Lower lobe of right lung (tissue), 2 donors: Measurements from ENCODE around the gene RAC3. TPM values are rescaled to one million over a fixed set of nuclear protein-coding genes. Genes with fewer than 3 reads are reported as not detected.

ENCODE experiments used
- ATAC-seq, 2 donors: fragments of 200-7000 bp; cut with Tn5 transposase; one replicate each; pipeline ENCODE4 v1.9.1; 2020 to 2022; ENCODE audit warnings: mild to moderate bottlenecking in 2 of 2, moderate library complexity in 2 of 2
- DNase-seq: peaks from one replicate; pipeline ENCODE4 v3.0.0-alpha.2; 2020
- H3K27ac ChIP-seq: fragments of 200-600 bp; one replicate; pipeline ENCODE4 v1.8.0; 2022
- H3K27me3 ChIP-seq: fragments of 200-600 bp; one replicate; pipeline ENCODE4 v1.8.0; 2022; ENCODE audit warnings: low read depth
- H3K36me3 ChIP-seq: fragments of 200-600 bp; one replicate; pipeline ENCODE4 v1.8.0; 2022; ENCODE audit warnings: mild to moderate bottlenecking
- H3K4me1 ChIP-seq: fragments of 200-600 bp; one replicate; pipeline ENCODE4 v1.8.0; 2022
- H3K4me3 ChIP-seq: fragments of 200-600 bp; one replicate; pipeline ENCODE4 v1.8.0; 2022; ENCODE audit warnings: mild to moderate bottlenecking
- H3K9me3 ChIP-seq: fragments of 200-600 bp; one replicate; pipeline ENCODE4 v1.8.0; 2022
- intact Hi-C: fragments of 100-400 bp; cut with DNase I; formaldehyde crosslinking; loops from one replicate; pipeline ENCODE4 v1.11.0; 2022
- total RNA-seq: library from RNA; stranded (reverse); fragmentation: NEBNext Ultra II Directional; extraction: Animal tissue kit (Norgen Biotek cat#: 25700); gene quantifications from one replicate; pipeline ENCODE4 v1.2.1, GENCODE V29; 2021
- TF ChIP-seq, protein P1 (sequence below): fragments of 200-600 bp; IDR thresholded peaks from one replicate; pipeline ENCODE4 v1.8.0; 2022; ENCODE audit warnings: antibody characterized with exemption, mild to moderate bottlenecking
- donor health status: DM: no; HTN: yes; CAD: no; lungs with severe emphysema.

RAC3 gene
- total RNA-seq, 1 donor from 2014 or later = 2.8 TPM

DNA sequence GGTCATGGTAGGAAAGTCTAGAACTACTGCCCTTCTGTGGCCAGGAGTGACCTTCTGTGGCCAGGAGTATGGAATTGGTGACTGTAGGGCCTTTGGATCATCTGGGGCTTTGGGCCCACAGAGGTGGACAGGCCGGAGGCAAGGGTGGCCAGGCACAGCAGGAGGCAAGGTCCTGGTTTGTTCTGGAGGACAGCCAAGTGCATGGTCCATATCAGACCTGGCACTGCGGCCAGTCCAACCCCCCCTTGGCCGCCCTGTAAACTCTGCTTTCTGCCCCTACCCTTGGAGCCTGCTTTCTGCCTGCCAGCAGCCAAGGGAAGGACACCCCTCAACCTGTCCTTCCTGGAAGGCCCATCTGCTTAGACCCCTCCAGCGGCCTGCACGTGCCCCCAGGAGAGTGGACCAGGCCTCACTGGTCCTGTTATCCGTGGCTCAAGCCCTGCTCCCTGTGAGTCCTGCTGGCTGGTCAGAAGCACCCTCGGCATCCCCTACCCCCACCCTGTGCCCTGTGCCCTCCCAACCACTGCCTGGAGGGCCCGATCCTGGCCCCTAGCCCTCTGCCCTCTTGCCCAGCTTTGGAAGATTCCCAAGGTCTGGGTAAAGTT lies 8.3 kb downstream of the RAC3 start:
- Histone ChIP-seq H3K9me3 (no peaks in the 10 kb centered on the region), H3K36me3 (no peaks in the 10 kb centered on the region), H3K27me3 (no peaks in the 10 kb centered on the region), H3K4me1 (peaks cover 27% of the 10 kb centered on the region), H3K27ac (no peak overlapping the region), H3K4me3 (no peak overlapping the region)
- no peak for DNase-seq
- ATAC-seq = no peak
- TF ChIP-seq, protein P1, sequence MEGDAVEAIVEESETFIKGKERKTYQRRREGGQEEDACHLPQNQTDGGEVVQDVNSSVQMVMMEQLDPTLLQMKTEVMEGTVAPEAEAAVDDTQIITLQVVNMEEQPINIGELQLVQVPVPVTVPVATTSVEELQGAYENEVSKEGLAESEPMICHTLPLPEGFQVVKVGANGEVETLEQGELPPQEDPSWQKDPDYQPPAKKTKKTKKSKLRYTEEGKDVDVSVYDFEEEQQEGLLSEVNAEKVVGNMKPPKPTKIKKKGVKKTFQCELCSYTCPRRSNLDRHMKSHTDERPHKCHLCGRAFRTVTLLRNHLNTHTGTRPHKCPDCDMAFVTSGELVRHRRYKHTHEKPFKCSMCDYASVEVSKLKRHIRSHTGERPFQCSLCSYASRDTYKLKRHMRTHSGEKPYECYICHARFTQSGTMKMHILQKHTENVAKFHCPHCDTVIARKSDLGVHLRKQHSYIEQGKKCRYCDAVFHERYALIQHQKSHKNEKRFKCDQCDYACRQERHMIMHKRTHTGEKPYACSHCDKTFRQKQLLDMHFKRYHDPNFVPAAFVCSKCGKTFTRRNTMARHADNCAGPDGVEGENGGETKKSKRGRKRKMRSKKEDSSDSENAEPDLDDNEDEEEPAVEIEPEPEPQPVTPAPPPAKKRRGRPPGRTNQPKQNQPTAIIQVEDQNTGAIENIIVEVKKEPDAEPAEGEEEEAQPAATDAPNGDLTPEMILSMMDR = no peak
- intact Hi-C loops = no loop called here

DNA sequence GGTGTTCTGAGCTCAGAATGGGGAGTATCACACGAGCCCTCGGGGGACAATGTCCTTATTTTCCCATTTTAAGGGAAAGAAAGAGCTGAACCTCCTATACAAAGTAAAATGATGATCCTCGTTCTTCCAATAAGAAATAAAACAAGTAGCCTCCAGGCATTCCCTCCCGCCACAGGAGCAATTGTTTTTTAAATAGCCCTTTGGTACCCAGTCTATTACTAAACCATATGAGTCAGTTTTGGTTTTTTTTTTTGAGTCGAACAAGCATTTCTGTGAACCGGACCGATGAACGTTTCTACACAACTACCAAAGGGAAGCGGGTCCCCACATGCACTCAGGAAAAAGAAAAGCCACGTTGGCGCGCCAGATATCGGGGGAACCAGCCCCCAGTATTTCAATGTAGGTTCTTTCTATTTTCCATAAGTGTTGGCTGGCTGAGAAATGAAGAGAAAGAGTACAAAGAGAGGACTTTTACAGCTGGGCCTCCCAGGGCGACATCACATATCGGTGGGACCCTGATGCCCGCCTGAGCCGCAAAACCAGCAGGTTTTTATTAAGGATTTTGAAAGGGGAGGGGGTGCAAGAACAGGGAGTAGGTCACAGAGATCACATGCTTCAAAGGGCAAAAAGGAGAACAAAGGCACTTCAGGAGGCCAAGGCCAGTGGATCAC lies 9.8 kb downstream of the RAC3 start:
- no peaks in the 10 kb centered on the region for H3K27me3 ChIP-seq
- H3K4me3 ChIP-seq = no peak overlapping the region
- no peaks in the 10 kb centered on the region for H3K9me3 ChIP-seq
- intact Hi-C loops = no loop called here
- peaks cover 17% of the 10 kb centered on the region for H3K4me1 ChIP-seq
- no peaks in the 10 kb centered on the region for H3K36me3 ChIP-seq
- ATAC-seq = no peak
- no peak for DNase-seq
- H3K27ac ChIP-seq = no peak overlapping the region
- TF ChIP-seq, protein P1 = no peak

DNA sequence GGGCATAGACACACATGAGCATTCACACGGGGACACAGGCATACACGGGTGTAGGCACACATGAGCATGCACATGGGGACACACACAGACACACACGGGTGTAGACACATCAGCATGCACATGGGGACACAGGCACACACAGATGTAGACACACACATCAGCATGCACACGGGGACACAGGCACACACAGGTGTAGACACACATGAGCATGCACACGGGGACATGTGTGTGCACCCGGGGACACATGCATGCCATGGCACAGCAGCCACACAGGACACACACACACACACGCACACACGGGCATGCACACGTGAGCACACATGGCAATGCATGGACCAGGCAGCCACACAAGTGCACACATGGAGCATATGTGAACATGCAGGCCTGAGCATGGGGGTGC lies 11.2 kb downstream of the RAC3 start:
- no peaks in the 10 kb centered on the region for H3K27me3 ChIP-seq
- ATAC-seq = no peak
- TF ChIP-seq, protein P1 = no peak
- intact Hi-C loops = no loop called here
- H3K36me3 ChIP-seq = peaks cover 9% of the 10 kb centered on the region
- no peak overlapping the region for H3K4me3 ChIP-seq
- DNase-seq = no peak
- peaks cover 11% of the 10 kb centered on the region for H3K4me1 ChIP-seq
- H3K9me3 ChIP-seq = no peaks in the 10 kb centered on the region
- H3K27ac ChIP-seq = no peak overlapping the region

DNA sequence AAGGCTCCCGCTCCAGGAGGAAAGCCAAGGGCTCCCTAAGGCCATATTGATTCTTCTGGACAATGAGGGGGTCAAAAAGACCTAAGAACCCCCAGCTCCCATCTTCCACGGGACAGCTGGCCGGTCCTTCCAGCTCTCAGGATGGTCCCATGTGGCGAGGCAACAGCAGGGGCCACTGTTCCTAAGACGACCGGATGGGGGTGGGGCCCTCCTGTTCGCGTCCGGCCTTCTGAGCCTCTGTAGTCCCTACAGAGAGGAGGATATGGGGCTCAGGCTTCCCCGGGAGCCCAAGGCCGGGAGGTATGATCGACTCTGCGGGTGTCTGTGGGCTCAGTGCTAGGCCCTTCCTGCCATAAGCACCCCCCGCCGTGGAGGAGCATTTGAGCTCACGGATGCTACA lies 12.0 kb downstream of the RAC3 start:
- peaks cover 14% of the 10 kb centered on the region for H3K36me3 ChIP-seq
- H3K4me1 ChIP-seq = peaks cover 2% of the 10 kb centered on the region
- H3K27me3 ChIP-seq = no peaks in the 10 kb centered on the region
- no peak overlapping the region for H3K4me3 ChIP-seq
- H3K9me3 ChIP-seq = no peaks in the 10 kb centered on the region
- DNase-seq (no peak), ATAC-seq (no peak)
- no peak overlapping the region for H3K27ac ChIP-seq
- TF ChIP-seq, protein P1 = no peak
- intact Hi-C loops = no loop called here

DNA sequence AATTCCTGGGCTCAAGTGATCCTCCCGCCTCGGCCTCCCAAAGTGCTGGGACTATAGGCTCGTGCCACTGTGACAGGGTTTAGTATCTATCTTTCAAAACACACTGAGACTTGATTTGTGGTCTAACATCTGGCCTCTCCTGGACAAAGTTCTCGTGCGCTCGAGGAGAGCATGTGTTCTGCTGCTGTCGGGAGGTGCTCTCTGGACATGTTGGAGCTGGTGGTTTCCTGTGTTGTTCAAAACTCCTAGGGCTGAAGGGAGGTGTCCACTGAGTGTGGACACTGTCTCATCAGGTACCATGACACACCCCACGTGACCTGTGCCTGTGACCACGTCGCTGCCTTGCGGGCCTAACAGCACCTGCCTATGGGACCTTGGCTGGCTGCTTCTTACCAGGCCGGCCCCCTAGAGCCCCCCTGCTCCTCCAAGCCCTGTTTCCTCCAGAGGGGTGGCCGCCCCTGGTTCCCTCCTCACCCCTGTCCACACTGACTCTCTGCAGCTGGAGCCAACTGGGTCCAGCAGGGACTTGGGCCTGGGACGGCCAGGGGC lies 14.5 kb downstream of the RAC3 start:
- Histone ChIP-seq H3K4me3 (no peak overlapping the region), H3K4me1 (peaks cover 18% of the 10 kb centered on the region), H3K9me3 (no peaks in the 10 kb centered on the region), H3K27ac (no peak overlapping the region), H3K27me3 (no peaks in the 10 kb centered on the region), H3K36me3 (peaks cover 29% of the 10 kb centered on the region)
- TF ChIP-seq, protein P1 = no peak
- DNase-seq (no peak), ATAC-seq (no peak)
- intact Hi-C loops = no loop called here
